Measurements from ENCODE around the gene SYNPO.

SYNPO gene

GRCh38 chr5:150607105-150607504 lies 33.4 kb upstream of the SYNPO start:
- no peak overlapping the region for H3K4me3 ChIP-seq (ENCODE audit: low read depth, low read length)

- no peak overlapping the region for H3K4me3 ChIP-seq (ENCODE audit: low read depth, low read length)
These were observed 32.5 kb upstream of the SYNPO start for GRCh38 chr5:150607991-150608390.

- H3K4me3 ChIP-seq (ENCODE audit: low read depth, low read length) = no peak overlapping the region
These were observed 31.5 kb upstream of the SYNPO start for GRCh38 chr5:150608991-150609390.

GRCh38 chr5:150609843-150610584 lies 30.4 kb upstream of the SYNPO start:
- H3K4me3 ChIP-seq (ENCODE audit: low read depth, low read length) = no peak overlapping the region

GRCh38 chr5:150611026-150611425 lies 29.4 kb upstream of the SYNPO start:
- H3K4me3 ChIP-seq (ENCODE audit: low read depth, low read length) = no peak overlapping the region

- no peak overlapping the region for H3K4me3 ChIP-seq (ENCODE audit: low read depth, low read length)
These were observed 28.1 kb upstream of the SYNPO start for GRCh38 chr5:150612405-150612804.

- H3K4me3 ChIP-seq (ENCODE audit: low read depth, low read length) = no peak overlapping the region
These were observed 27.4 kb upstream of the SYNPO start for GRCh38 chr5:150612905-150613670.

- no peak overlapping the region for H3K4me3 ChIP-seq (ENCODE audit: low read depth, low read length)
These were observed 26.3 kb upstream of the SYNPO start for GRCh38 chr5:150613991-150614660.

- no peak overlapping the region for H3K4me3 ChIP-seq (ENCODE audit: low read depth, low read length)
These were observed 25.8 kb upstream of the SYNPO start for GRCh38 chr5:150614661-150615060.

- no peak overlapping the region for H3K4me3 ChIP-seq (ENCODE audit: low read depth, low read length)
These were observed 25.2 kb upstream of the SYNPO start for GRCh38 chr5:150615141-150615699.

- no peak overlapping the region for H3K4me3 ChIP-seq (ENCODE audit: low read depth, low read length)
These were observed 24.4 kb upstream of the SYNPO start for GRCh38 chr5:150616024-150616470.

GRCh38 chr5:150616506-150616905 lies 24.0 kb upstream of the SYNPO start:
- H3K4me3 ChIP-seq (ENCODE audit: low read depth, low read length) = no peak overlapping the region

GRCh38 chr5:150618163-150618562 lies 22.3 kb upstream of the SYNPO start:
- H3K4me3 ChIP-seq (ENCODE audit: low read depth, low read length) = no peak overlapping the region

- no peak overlapping the region for H3K4me3 ChIP-seq (ENCODE audit: low read depth, low read length)
These were observed 21.7 kb upstream of the SYNPO start for GRCh38 chr5:150618588-150619281.

- no peak overlapping the region for H3K4me3 ChIP-seq (ENCODE audit: low read depth, low read length)
These were observed 20.9 kb upstream of the SYNPO start for GRCh38 chr5:150619359-150620230.

- no peak overlapping the region for H3K4me3 ChIP-seq (ENCODE audit: low read depth, low read length)
These were observed 19.2 kb upstream of the SYNPO start for GRCh38 chr5:150621301-150621700.

- no peak overlapping the region for H3K4me3 ChIP-seq (ENCODE audit: low read depth, low read length)
These were observed 18.3 kb upstream of the SYNPO start for GRCh38 chr5:150622157-150622556.

GRCh38 chr5:150623152-150623877 lies 17.1 kb upstream of the SYNPO start:
- no peak overlapping the region for H3K4me3 ChIP-seq (ENCODE audit: low read depth, low read length)

- no peak overlapping the region for H3K4me3 ChIP-seq (ENCODE audit: low read depth, low read length)
These were observed 16.6 kb upstream of the SYNPO start for GRCh38 chr5:150623878-150624216.

Data from iPS-11a (cell line).